ENCODE results near the gene RNU7-1. TPM values are rescaled to one million over a fixed set of nuclear protein-coding genes. Genes with fewer than 3 reads are reported as not detected.

RNU7-1 gene
- polyA plus RNA-seq, 2 of the 4 experiments (the other 2 are of a cell fraction) = not detected

GRCh38 chr12:6944381-6945186, 968 bp downstream of the RNU7-1 start (continued):
- TF ChIP-seq FOXS1 (CRISPR knock-in tag; IDR thresholded peaks at IDR 0.05) (no peak), JUN (IDR thresholded peaks at IDR 0.05) (no peak), CHD2 (IDR thresholded peaks at IDR 0.05; ENCODE audit: low read length, partially characterized antibody) (peak; percentile 49), HOXB13 (CRISPR knock-in tag; IDR thresholded peaks at IDR 0.05; ENCODE audit: low read depth) (no peak)
- TF ChIP-seq, protein P1, sequence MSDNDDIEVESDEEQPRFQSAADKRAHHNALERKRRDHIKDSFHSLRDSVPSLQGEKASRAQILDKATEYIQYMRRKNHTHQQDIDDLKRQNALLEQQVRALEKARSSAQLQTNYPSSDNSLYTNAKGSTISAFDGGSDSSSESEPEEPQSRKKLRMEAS (IDR thresholded peaks at IDR 0.05) = peak; percentile 55
- TF ChIP-seq, protein P2, sequence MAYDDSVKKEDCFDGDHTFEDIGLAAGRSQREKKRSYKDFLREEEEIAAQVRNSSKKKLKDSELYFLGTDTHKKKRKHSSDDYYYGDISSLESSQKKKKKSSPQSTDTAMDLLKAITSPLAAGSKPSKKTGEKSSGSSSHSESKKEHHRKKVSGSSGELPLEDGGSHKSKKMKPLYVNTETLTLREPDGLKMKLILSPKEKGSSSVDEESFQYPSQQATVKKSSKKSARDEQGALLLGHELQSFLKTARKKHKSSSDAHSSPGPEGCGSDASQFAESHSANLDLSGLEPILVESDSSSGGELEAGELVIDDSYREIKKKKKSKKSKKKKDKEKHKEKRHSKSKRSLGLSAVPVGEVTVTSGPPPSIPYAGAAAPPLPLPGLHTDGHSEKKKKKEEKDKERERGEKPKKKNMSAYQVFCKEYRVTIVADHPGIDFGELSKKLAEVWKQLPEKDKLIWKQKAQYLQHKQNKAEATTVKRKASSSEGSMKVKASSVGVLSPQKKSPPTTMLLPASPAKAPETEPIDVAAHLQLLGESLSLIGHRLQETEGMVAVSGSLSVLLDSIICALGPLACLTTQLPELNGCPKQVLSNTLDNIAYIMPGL (CRISPR knock-in tag; IDR thresholded peaks at IDR 0.05; ENCODE audit: borderline replicate concordance) = no peak

- no peak for DNase-seq (ENCODE audit: low read depth in 1 of 2, low spot score in 1 of 2)
- 81% methylated on average over 11 of the region's 11 CpGs for WGBS (ENCODE audit: missing lambda C conversion rate)
- no peak for FAIRE-seq
- Histone ChIP-seq H3K4me3 (peak overlapping the region; percentile 59; the same call in 2 of the 3 replicates), H3K4me1 (peaks cover 36% of the 10 kb centered on the region), H3K9me3 (no peaks in the 10 kb centered on the region), H3K27ac (peak overlapping the region; percentile 80 to 90), H3K4me2 (peak overlapping the region; percentile 88)
- ATAC-seq = no peak
- CTCF ChIA-PET = interaction anchor here (0.8 to 22.6 kb wide), 23 partner anchors 9 to 692 kb away, joined by 3 to 370 read pairs (median 5); partner anchors contain the start of genes ATN1, C1R, C1RL and C1S
- POLR2A ChIA-PET = interaction anchor here (0.9 to 6.1 kb wide), 13 partner anchors 10 to 199 kb away, joined by 3 to 174 read pairs (median 10); partner anchors contain the start of genes C1RL, CDCA3, SPSB2 and TPI1
- TF ChIP-seq CHD4 (IDR thresholded peaks at IDR 0.05; ENCODE audit: borderline replicate concordance) (no peak), EHF (CRISPR knock-in tag; IDR thresholded peaks at IDR 0.05) (no peak), CHD2 (IDR thresholded peaks at IDR 0.05; ENCODE audit: low read length, partially characterized antibody) (no peak), RARB (CRISPR knock-in tag; IDR thresholded peaks at IDR 0.05) (no peak), NFE2L2 (conservative IDR thresholded peaks at IDR 0.05; ENCODE audit: low read length) (no peak), JUN (IDR thresholded peaks at IDR 0.05) (no peak), MAZ (IDR thresholded peaks at IDR 0.05; ENCODE audit: borderline replicate concordance, low read depth, low read length) (no peak), PHF8 (IDR thresholded peaks at IDR 0.05; ENCODE audit: borderline replicate concordance, low read depth) (no peak), ZFP36 (IDR thresholded peaks at IDR 0.05; ENCODE audit: borderline replicate concordance, partially characterized antibody) (no peak)
- TF ChIP-seq, protein P3, sequence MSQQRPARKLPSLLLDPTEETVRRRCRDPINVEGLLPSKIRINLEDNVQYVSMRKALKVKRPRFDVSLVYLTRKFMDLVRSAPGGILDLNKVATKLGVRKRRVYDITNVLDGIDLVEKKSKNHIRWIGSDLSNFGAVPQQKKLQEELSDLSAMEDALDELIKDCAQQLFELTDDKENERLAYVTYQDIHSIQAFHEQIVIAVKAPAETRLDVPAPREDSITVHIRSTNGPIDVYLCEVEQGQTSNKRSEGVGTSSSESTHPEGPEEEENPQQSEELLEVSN (IDR thresholded peaks at IDR 0.05; ENCODE audit: borderline replicate concordance, low read depth) = no peak
Measured at GRCh38 chr12:6945613-6946012, 2.0 kb downstream of the RNU7-1 start.

- FAIRE-seq = no peak
- peak; percentile 54 to 78 for ATAC-seq
- H3K27ac ChIP-seq = peak overlapping the region; percentile 80 to 90
- peaks cover 36% of the 10 kb centered on the region for H3K4me1 ChIP-seq
- WGBS (ENCODE audit: missing lambda C conversion rate) = 2% methylated on average over 17 of the region's 32 CpGs
- DNase-seq (ENCODE audit: low read depth in 1 of 2, low spot score in 1 of 2) = peak; percentile 93 to 96
- CTCF ChIA-PET = interaction anchor here (0.8 to 22.6 kb wide), 18 partner anchors 9 to 242 kb away, joined by 3 to 370 read pairs (median 6); partner anchors contain the start of genes ATN1, C1R, C1RL and C1S
- POLR2A ChIA-PET = interaction anchor here (0.9 to 6.1 kb wide), 10 partner anchors 10 to 181 kb away, joined by 3 to 174 read pairs (median 4); partner anchors contain the start of genes CDCA3, LPCAT3, SPSB2 and TPI1
- peak overlapping the region; percentile 88 for H3K4me2 ChIP-seq
- H3K4me3 ChIP-seq = peak overlapping the region; percentile 59
- no peaks in the 10 kb centered on the region for H3K9me3 ChIP-seq
- TF ChIP-seq EP300 (IDR thresholded peaks at IDR 0.05) (no peak), NPAS2 (CRISPR knock-in tag; IDR thresholded peaks at IDR 0.05; ENCODE audit: borderline replicate concordance) (no peak), CEBPB (IDR thresholded peaks at IDR 0.05) (no peak), ZNF302 (CRISPR knock-in tag; IDR thresholded peaks at IDR 0.05) (no peak), RFX5 (IDR thresholded peaks at IDR 0.05) (no peak), PHF8 (IDR thresholded peaks at IDR 0.05; ENCODE audit: borderline replicate concordance, low read depth) (peak; percentile 47; the same call in 1 of the 2 replicates), HEYL (CRISPR knock-in tag; IDR thresholded peaks at IDR 0.05) (no peak), NFE2L2 (conservative IDR thresholded peaks at IDR 0.05; ENCODE audit: low read length) (no peak), TFCP2L1 (CRISPR knock-in tag; IDR thresholded peaks at IDR 0.05) (peak; percentile 63; the same call in 1 of the 2 replicates), FOXS1 (CRISPR knock-in tag; IDR thresholded peaks at IDR 0.05) (no peak), CTCF (IDR thresholded peaks at IDR 0.05) (no peak)
- TF ChIP-seq, protein P1 (IDR thresholded peaks at IDR 0.05) = peak; percentile 72
- TF ChIP-seq, protein P3 (IDR thresholded peaks at IDR 0.05; ENCODE audit: borderline replicate concordance, low read depth) = peak; percentile 70; the same call in 1 of the 2 replicates
Measured at GRCh38 chr12:6946033-6946919, 2.7 kb downstream of the RNU7-1 start.

Measured in A549 (cell line).